Measurements from ENCODE around the gene C11orf98. TPM values are rescaled to one million over a fixed set of nuclear protein-coding genes. Genes with fewer than 3 reads are reported as not detected.

Gene C11orf98
- 21.0 and 29.3 TPM in 2 replicates for total RNA-seq

GRCh38 chr11:62665075-62665598 lies at the start of gene C11orf98, which contains the start of gene CSKMT:
C11orf98 (minus strand) TSS chr11:62665210; CDS start chr11:62665169, 41 bp downstream.
CSKMT (plus strand) TSS chr11:62665312; CDS start chr11:62665880, 568 bp downstream.

GRCh38 chr11:62707277-62707861 lies 42.4 kb upstream of the C11orf98 start, which contains the start of the genes BSCL2 and GNG3:
BSCL2 (minus strand) TSS chr11:62707424; CDS start chr11:62707195, 229 bp downstream.
GNG3 (plus strand) TSS chr11:62707676; CDS start chr11:62708296, 620 bp downstream.

GRCh38 chr11:62689421-62690183 lies 24.6 kb upstream of the C11orf98 start, which contains the start of gene LRRN4CL:
LRRN4CL (minus strand) TSS chr11:62689530; CDS start chr11:62688508, 1,022 bp downstream.

DNA sequence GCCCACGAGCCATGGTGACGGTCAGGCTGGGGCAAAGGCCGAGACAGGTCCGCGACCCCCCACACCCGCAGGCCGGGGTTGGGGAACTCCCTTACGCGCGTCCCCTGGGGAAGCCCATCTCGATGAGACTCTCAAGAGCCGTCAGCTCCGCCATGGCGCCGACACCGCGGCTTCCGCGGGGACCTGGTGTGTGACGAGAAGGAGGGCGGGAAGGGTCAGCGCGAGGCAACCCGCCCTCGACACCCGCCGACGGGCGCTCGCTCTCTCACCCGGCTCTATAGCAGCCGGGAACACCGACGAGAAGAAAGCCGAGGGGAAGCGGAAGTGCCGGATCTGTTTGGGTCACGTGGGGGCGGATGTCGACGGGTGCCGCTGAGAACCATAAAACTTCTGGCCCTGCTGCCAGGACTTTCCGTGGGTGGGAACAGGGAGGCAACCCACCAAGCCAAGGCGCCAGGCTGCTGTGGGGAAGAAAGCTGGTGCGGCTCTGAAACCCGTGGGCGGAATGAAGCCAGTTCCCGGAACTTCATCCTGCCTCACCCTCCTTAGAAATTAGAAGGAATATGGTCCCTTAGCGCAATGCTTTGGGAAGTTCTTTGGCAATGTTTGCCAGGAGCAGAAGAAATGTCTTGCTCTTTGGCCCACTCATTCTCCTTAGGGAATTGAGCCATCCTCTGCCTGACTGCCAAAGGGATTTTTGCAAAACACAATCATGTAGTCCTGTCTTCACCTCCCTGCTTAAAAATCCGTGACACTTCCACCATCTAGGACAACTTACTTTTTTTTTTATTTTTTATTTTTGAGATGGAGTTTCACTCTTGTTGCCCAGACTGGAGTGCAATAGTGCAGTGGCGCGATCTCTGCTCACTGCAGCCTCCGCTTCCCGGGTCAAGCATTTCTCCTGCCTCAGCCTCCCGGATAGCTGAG lies 14.0 kb upstream of the C11orf98 start, which contains the start of gene UBXN1:
Gene UBXN1 (minus strand): TSS at position 304 of the 927 bp plus-strand sequence. CDS start 150 bp downstream, at position 154.

DNA sequence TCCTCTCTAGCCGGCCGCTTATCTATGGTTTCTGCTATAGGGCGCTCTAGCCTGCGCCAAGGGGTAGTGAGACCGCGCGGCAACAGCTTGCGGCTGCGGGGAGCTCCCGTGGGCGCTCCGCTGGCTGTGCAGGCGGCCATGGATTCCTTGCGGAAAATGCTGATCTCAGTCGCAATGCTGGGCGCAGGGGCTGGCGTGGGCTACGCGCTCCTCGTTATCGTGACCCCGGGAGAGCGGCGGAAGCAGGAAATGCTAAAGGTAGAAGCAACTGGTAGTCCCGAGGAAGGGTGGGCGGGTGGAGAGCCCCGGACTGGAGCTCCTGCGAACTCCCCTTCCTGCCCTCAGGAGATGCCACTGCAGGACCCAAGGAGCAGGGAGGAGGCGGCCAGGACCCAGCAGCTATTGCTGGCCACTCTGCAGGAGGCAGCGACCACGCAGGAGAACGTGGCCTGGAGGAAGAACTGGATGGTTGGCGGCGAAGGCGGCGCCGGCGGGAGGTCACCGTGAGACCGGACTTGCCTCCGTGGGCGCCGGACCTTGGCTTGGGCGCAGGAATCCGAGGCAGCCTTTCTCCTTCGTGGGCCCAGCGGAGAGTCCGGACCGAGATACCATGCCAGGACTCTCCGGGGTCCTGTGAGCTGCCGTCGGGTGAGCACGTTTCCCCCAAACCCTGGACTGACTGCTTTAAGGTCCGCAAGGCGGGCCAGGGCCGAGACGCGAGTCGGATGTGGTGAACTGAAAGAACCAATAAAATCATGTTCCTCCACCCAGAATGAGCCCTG lies 6.8 kb upstream of the C11orf98 start, which contains the start of the genes LBHD1 and UQCC3:
Gene LBHD1 (minus strand): TSS at position 660 of the 782 bp plus-strand sequence. CDS start 2,236 bp downstream, outside the sequence.
Gene UQCC3 (plus strand): TSS at position 66 of the 782 bp plus-strand sequence. CDS start 73 bp downstream, at position 139.

GRCh38 chr11:62645946-62646824 lies 18.8 kb downstream of the C11orf98 start, which contains the start of gene GANAB:
GANAB (minus strand) TSS chr11:62646613; CDS start chr11:62646599, 14 bp downstream.

DNA sequence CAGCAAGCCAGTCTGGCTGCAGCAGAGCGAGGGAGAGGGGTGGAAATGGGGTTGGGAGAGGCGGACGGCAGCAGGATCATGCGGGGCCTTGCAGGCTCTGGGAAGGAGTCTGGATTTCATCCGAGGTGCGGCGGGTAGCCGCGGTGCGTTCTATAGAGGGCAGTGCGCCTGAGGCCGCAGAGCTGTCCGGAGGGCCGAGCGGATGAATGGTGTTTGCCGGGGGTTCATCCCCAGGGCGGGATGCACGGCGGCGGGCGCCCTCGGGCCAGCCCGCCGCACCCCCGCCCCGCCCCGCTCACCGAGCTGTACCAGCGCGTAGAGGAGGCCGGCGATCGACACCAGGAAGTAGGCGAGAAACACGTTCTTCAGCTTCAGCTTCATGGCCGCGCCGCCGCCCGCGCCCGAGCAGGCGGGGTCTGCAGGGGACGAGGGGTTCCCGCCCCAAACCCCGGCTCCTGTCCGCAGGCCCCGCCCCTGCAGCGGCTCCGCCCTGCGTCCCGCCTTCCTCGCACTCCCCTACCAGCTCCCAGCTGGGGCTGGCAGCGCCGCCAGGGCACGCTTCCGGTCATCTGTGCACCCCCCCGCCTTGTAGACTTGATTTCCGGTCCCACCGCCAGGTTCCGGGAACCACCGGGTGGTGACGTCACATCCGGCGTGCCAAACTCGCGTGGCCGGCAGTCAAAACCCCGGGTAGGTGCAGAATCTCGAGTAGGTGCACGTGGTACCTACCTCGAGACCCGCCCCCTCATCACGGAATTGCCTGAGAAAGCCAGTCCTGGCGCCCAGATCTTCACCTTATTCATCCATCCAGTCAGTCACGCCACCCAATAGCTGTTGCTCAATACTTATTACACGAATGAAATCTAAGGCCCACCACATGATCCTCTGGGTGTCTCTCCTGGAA lies 43.2 kb downstream of the C11orf98 start, which contains the start of gene B3GAT3:
Gene B3GAT3 (minus strand): TSS at position 420 of the 904 bp plus-strand sequence. CDS start 39 bp downstream, at position 381.

Other genes starting within 250 kb of the C11orf98 start
- not detected in 2 replicates for gene SCGB1A1, start 246.2 kb downstream of the C11orf98 start, total RNA-seq
- 361 and 516 TPM in 2 replicates for gene AHNAK, start 118.4 kb downstream of the C11orf98 start, total RNA-seq
- 1,318 and 1,601 TPM in 2 replicates for gene EEF1G, start 91.3 kb downstream of the C11orf98 start, total RNA-seq
- 5.6 and 5.8 TPM in 2 replicates for gene TUT1, start 73.7 kb downstream of the C11orf98 start, total RNA-seq
- gene MTA2, start 63.3 kb downstream of the C11orf98 start, total RNA-seq, result 88.4 and 96.0 TPM in 2 replicates
- gene EML3, start 52.4 kb downstream of the C11orf98 start, total RNA-seq, result 17.5 and 17.8 TPM in 2 replicates
- gene ROM1, start 52.0 kb downstream of the C11orf98 start, total RNA-seq, result 3.9 and 10.4 TPM in 2 replicates
- 16.7 and 22.1 TPM in 2 replicates for gene B3GAT3, start 43.2 kb downstream of the C11orf98 start, total RNA-seq
- gene GANAB, start 18.6 kb downstream of the C11orf98 start, total RNA-seq, result 218 and 268 TPM in 2 replicates
- gene INTS5, start 11.9 kb downstream of the C11orf98 start, total RNA-seq, result 13.4 and 15.6 TPM in 2 replicates
- 8.7 and 9.6 TPM in 2 replicates for gene CSKMT, start 102 bp upstream of the C11orf98 start, total RNA-seq
- 10.4 and 13.1 TPM in 2 replicates for gene UQCC3, start 6.5 kb upstream of the C11orf98 start, total RNA-seq
- gene LBHD1, start 7.1 kb upstream of the C11orf98 start, total RNA-seq, result 2.7 TPM in 2 replicates
- 201 and 302 TPM in 2 replicates for gene UBXN1, start 13.9 kb upstream of the C11orf98 start, total RNA-seq
- gene LRRN4CL, start 24.3 kb upstream of the C11orf98 start, total RNA-seq, result 29.8 and 36.9 TPM in 2 replicates
- 43.8 and 52.2 TPM in 2 replicates for gene BSCL2, start 42.2 kb upstream of the C11orf98 start, total RNA-seq
- not detected in 2 replicates for gene GNG3, start 42.5 kb upstream of the C11orf98 start, total RNA-seq
- 10.8 and 13.2 TPM in 2 replicates for gene HNRNPUL2, start 62.2 kb upstream of the C11orf98 start, total RNA-seq
- gene TTC9C, start 63.3 kb upstream of the C11orf98 start, total RNA-seq, result 30.4 and 36.1 TPM in 2 replicates
- 9.5 and 12.5 TPM in 2 replicates for gene ZBTB3, start 89.0 kb upstream of the C11orf98 start, total RNA-seq
- gene POLR2G, start 96.4 kb upstream of the C11orf98 start, total RNA-seq, result 77.7 and 93.2 TPM in 2 replicates
- 22.2 and 28.9 TPM in 2 replicates for gene TAF6L, start 106.2 kb upstream of the C11orf98 start, total RNA-seq
- gene TMEM179B, start 122.2 kb upstream of the C11orf98 start, total RNA-seq, result 19.1 and 23.2 TPM in 2 replicates
- 10.7 and 10.9 TPM in 2 replicates for gene TMEM223, start 126.8 kb upstream of the C11orf98 start, total RNA-seq
- 15.4 and 21.0 TPM in 2 replicates for gene NXF1, start 140.2 kb upstream of the C11orf98 start, total RNA-seq
- gene STX5, start 166.8 kb upstream of the C11orf98 start, total RNA-seq, result 42.6 and 50.5 TPM in 2 replicates
- not detected in 2 replicates for gene TEX54, start 167.6 kb upstream of the C11orf98 start, total RNA-seq
- gene WDR74, start 174.4 kb upstream of the C11orf98 start, total RNA-seq, result 54.7 and 67.1 TPM in 2 replicates
- 174 and 240 TPM in 2 replicates for gene SLC3A2, start 215.7 kb upstream of the C11orf98 start, total RNA-seq

Measured in bronchial smooth muscle cell (primary cell).